HG03064 (cell line): ENCODE results near the gene C5orf63.
"Not testable (repeated sequence)": the region's sequence is repeated elsewhere in the genome, so short reads cannot be mapped to it uniquely, and the experiment has no call there.

ENCODE experiments used
- ATAC-seq: cut with Tn5 transposase; IDR thresholded peaks from one replicate; pipeline ENCODE4 v1.9.1; 2021; ENCODE audit warnings: low read depth; ENCODE audit not compliant: unreplicated experiment

The C5orf63 gene

GRCh38 chr5:127076315-127077129 lies 3.2 kb upstream of the C5orf63 start:
- no peak for ATAC-seq

- no peak for ATAC-seq
Measured at GRCh38 chr5:127074466-127074865, 1.2 kb upstream of the C5orf63 start.

GRCh38 chr5:127070243-127070642 lies 3.1 kb downstream of the C5orf63 start:
- no peak for ATAC-seq

GRCh38 chr5:127068493-127069214 lies 4.6 kb downstream of the C5orf63 start:
- no peak for ATAC-seq

GRCh38 chr5:127066721-127067120 lies 6.6 kb downstream of the C5orf63 start:
- no peak for ATAC-seq

GRCh38 chr5:127064253-127064840 lies 9.0 kb downstream of the C5orf63 start:
- no peak for ATAC-seq

- ATAC-seq, result no peak
Measured at GRCh38 chr5:127063257-127063913, 9.9 kb downstream of the C5orf63 start.

GRCh38 chr5:127061956-127062355 lies 11.3 kb downstream of the C5orf63 start:
- ATAC-seq, result no peak

- ATAC-seq, result no peak
Measured at GRCh38 chr5:127061537-127061936, 11.8 kb downstream of the C5orf63 start.

GRCh38 chr5:127060470-127060985 lies 12.8 kb downstream of the C5orf63 start:
- no peak for ATAC-seq

- no peak for ATAC-seq
Measured at GRCh38 chr5:127056896-127057295, 16.4 kb downstream of the C5orf63 start.

GRCh38 chr5:127055880-127056653 lies 17.2 kb downstream of the C5orf63 start:
- ATAC-seq, result no peak

GRCh38 chr5:127053551-127053950 lies 19.8 kb downstream of the C5orf63 start:
- not testable (repeated sequence) for ATAC-seq

- ATAC-seq, result no peak
Measured at GRCh38 chr5:127053049-127053448, 20.3 kb downstream of the C5orf63 start.

- ATAC-seq, result no peak
Measured at GRCh38 chr5:127051591-127051990, 21.7 kb downstream of the C5orf63 start.

- ATAC-seq, result no peak
Measured at GRCh38 chr5:127046343-127047072, 26.8 kb downstream of the C5orf63 start.

GRCh38 chr5:127042593-127042992 lies 30.7 kb downstream of the C5orf63 start:
- no peak for ATAC-seq

GRCh38 chr5:127041571-127041970 lies 31.7 kb downstream of the C5orf63 start:
- no peak for ATAC-seq

GRCh38 chr5:127040796-127041520 lies 32.3 kb downstream of the C5orf63 start:
- ATAC-seq, result no peak
